GM18498 (cell line): ENCODE results near the gene PTCHD4.
"Not testable (repeated sequence)": the region's sequence is repeated elsewhere in the genome, so short reads cannot be mapped to it uniquely, and the experiment has no call there.

Experiments used
- ATAC-seq: cut with Tn5 transposase; IDR thresholded peaks from one replicate; pipeline ENCODE4 v1.9.1; 2021; ENCODE audit warnings: mild to moderate bottlenecking, moderate library complexity; ENCODE audit not compliant: unreplicated experiment

Gene PTCHD4

DNA sequence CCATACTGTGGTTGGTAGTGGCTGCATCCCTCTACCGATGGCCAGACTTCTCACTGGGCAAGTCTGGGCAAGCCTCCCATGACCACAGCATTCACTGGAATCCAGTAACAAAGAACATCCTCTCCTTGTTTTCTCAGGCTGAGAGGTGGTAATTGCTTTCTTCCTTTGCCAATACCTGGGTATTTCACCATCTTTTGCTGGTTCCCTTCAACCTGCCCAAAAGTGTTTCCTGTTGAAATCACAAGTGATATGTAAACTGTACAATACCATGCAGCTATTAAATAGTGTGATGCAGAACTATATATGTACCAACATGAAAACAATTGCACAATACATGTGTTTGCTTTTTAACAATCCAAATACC is at the start of gene PTCHD4:
PTCHD4 (minus strand) TSS at position 55 of the 364 bp plus-strand sequence. CDS start 42,240 bp downstream, outside the sequence.
- peak; percentile 53 for ATAC-seq

GRCh38 chr6:48151142-48151541 is 40.1 kb upstream of the PTCHD4 start:
- no peak for ATAC-seq

- no peak for ATAC-seq
Observed at GRCh38 chr6:48150701-48151100, 39.7 kb upstream of the PTCHD4 start.

- no peak for ATAC-seq
Observed at GRCh38 chr6:48147051-48147450, 36.1 kb upstream of the PTCHD4 start.

- ATAC-seq = no peak
Observed at GRCh38 chr6:48144021-48144420, 33.0 kb upstream of the PTCHD4 start.

DNA sequence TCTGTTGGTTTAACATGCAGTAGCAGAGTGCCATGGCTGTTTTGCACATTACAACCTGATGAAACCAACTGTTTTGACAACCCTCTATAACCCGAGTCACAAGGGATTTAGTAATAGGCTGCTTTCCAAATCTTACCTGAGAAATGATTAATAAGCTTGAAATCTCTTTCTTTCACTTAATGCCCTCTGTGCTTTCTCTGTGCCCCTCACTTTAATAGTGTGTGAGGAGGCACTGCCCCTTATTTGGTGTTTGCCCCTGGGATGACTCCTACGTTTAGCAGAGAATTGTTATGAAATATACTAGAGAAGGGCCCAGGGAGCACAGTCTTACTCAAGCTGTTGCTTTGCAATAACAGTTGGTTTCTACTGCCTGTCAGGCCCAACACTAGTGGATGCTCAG is 31.0 kb upstream of the PTCHD4 start:
- no peak for ATAC-seq

GRCh38 chr6:48139818-48140614 is 29.0 kb upstream of the PTCHD4 start:
- ATAC-seq = no peak

DNA sequence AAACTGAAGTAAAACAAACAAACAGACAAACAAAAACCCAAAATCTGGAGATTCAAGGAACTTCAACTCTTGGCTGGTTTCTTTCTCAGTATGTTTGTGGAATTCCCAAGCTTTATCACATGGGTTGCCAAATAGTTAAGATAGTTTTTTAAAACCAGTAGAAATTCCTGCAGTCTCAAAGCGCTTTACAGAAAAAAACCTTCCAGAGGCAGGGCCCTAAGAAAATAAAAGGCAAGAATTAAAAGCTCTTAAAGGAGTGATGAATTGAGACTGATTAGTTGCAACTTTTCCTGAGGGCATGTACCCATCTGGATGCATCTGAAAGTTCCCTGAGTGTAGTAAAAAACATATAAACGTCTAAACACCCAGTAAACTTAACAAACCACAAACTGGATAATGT is 25.9 kb upstream of the PTCHD4 start:
- ATAC-seq = no peak

GRCh38 chr6:48135323-48136084 is 24.5 kb upstream of the PTCHD4 start:
- no peak for ATAC-seq

- ATAC-seq = no peak
Observed at GRCh38 chr6:48134246-48134645, 23.2 kb upstream of the PTCHD4 start.

DNA sequence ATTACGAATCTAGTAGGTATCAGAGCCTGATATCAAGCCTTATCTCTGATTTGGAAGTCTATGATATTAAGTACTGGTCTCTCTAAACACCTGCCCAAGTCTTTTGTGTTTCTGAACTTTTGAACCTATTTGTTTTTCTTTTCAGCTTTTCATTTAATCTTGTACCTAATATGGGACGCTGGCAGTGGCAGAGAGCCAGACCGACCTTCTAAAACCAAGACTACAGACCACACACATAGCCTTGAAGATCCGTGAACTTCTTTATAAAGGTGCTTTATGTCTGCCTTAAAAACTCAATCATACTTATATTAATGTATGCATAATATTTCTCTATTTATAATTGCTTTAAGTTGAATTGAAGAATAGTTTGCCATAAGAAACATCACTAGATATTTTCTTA is 12.6 kb upstream of the PTCHD4 start:
- ATAC-seq = no peak

GRCh38 chr6:48121983-48122749 is 11.2 kb upstream of the PTCHD4 start:
- not testable (repeated sequence) for ATAC-seq

GRCh38 chr6:48116699-48117645 is 6.0 kb upstream of the PTCHD4 start:
- ATAC-seq = no peak

DNA sequence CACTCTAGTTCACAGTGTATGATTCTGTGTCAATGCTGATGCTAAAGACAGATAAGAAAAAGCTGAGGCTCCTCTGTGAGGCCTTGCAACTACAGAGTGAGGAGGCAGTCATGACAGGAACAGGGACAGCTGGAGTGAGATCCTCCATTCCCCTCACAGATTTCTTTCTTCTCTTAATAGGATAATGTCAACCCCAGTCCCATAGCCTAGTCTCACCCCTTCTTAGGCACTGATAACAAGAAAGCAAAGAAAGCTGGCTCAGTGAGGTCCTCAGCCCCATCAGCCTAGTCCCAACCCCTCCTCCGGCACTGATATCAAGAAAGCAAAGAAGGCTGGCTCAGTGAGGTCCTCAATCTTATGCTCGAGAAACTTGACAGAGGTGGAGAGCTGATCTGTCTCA is 2.1 kb upstream of the PTCHD4 start:
- ATAC-seq = no peak

- peak; percentile 44 for ATAC-seq
Observed at GRCh38 chr6:48111575-48111974, 578 bp upstream of the PTCHD4 start.

- ATAC-seq = no peak
Observed at GRCh38 chr6:48110436-48111142, 408 bp downstream of the PTCHD4 start.

GRCh38 chr6:48109944-48110343 is 1.1 kb downstream of the PTCHD4 start:
- ATAC-seq = no peak

GRCh38 chr6:48102476-48103195 is 8.4 kb downstream of the PTCHD4 start:
- ATAC-seq = not testable (repeated sequence)

DNA sequence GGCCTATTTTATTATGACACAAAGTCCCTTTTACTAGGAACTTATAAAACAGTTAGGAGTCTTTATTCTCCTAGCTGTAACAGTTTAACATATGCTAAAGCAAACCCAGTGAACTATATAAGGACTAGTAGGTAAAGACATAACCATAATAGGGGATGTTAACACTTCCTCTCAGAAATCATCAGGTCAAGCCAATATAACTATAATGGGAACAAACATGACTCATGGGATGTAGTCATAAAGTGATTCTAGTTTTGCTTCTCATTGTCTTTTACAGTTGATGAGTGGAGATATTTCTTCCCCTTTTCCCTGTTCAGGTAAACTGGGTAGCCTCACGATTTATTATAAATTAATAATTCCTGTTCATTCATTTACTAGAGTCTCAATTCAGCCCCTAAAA is 9.7 kb downstream of the PTCHD4 start:
- peak; percentile 84 for ATAC-seq
